NK-92 (cell line): ENCODE measurements around the gene RECQL5.

Source experiments
- DNase-seq: peaks from one replicate; lab custom pipeline; 2025; ENCODE audit not compliant: unreplicated experiment; lab: John Stamatoyannopoulos, UW

The RECQL5 gene

GRCh38 chr17:75666959-75667790, at the start of gene RECQL5, which contains the start of gene SAP30BP:
Gene RECQL5, minus strand, starts transcription at chr17:75667154. Its CDS starts 597 bp downstream, at chr17:75666557.
Gene SAP30BP, plus strand, starts transcription at chr17:75667338. Its CDS starts 35 bp downstream, at chr17:75667373.
- peak; percentile 95 for DNase-seq

GRCh38 chr17:75712446-75712845, 45.5 kb upstream of the RECQL5 start:
- no peak for DNase-seq

- no peak for DNase-seq
These were observed 40.2 kb upstream of the RECQL5 start for GRCh38 chr17:75707079-75707571.

- DNase-seq = no peak
These were observed 39.2 kb upstream of the RECQL5 start for GRCh38 chr17:75706042-75706728.

- DNase-seq = no peak
These were observed 38.3 kb upstream of the RECQL5 start for GRCh38 chr17:75704963-75705875.

GRCh38 chr17:75703591-75703990, 36.6 kb upstream of the RECQL5 start:
- DNase-seq = no peak

GRCh38 chr17:75703191-75703590, 36.2 kb upstream of the RECQL5 start:
- DNase-seq = no peak

GRCh38 chr17:75701288-75701687, 34.3 kb upstream of the RECQL5 start:
- no peak for DNase-seq

- DNase-seq = no peak
These were observed 31.7 kb upstream of the RECQL5 start for GRCh38 chr17:75698659-75699058.

- DNase-seq = no peak
These were observed 30.8 kb upstream of the RECQL5 start for GRCh38 chr17:75697651-75698291.

GRCh38 chr17:75695830-75696271, 28.9 kb upstream of the RECQL5 start:
- DNase-seq = no peak

- no peak for DNase-seq
These were observed 28.3 kb upstream of the RECQL5 start for GRCh38 chr17:75695141-75695829.

GRCh38 chr17:75694536-75694935, 27.6 kb upstream of the RECQL5 start:
- DNase-seq = no peak

GRCh38 chr17:75693500-75694481, 26.8 kb upstream of the RECQL5 start:
- DNase-seq = no peak

GRCh38 chr17:75692976-75693375, 26.0 kb upstream of the RECQL5 start:
- DNase-seq = no peak

GRCh38 chr17:75691801-75692626, 25.1 kb upstream of the RECQL5 start:
- no peak for DNase-seq

GRCh38 chr17:75691371-75691791, 24.4 kb upstream of the RECQL5 start:
- DNase-seq = no peak

GRCh38 chr17:75689441-75689873, 22.5 kb upstream of the RECQL5 start:
- no peak for DNase-seq
